Measurements from ENCODE around the gene CLEC14A.

CLEC14A gene

GRCh38 chr14:38210587-38211216 is 45.2 kb downstream of the CLEC14A start:
- DNase-seq (ENCODE audit: insufficient read length) (no peak), FAIRE-seq (no peak)
- TF ChIP-seq TAF1 (IDR thresholded peaks at IDR 0.05; ENCODE audit: borderline replicate concordance, low read depth, low read length) = no peak

DNA sequence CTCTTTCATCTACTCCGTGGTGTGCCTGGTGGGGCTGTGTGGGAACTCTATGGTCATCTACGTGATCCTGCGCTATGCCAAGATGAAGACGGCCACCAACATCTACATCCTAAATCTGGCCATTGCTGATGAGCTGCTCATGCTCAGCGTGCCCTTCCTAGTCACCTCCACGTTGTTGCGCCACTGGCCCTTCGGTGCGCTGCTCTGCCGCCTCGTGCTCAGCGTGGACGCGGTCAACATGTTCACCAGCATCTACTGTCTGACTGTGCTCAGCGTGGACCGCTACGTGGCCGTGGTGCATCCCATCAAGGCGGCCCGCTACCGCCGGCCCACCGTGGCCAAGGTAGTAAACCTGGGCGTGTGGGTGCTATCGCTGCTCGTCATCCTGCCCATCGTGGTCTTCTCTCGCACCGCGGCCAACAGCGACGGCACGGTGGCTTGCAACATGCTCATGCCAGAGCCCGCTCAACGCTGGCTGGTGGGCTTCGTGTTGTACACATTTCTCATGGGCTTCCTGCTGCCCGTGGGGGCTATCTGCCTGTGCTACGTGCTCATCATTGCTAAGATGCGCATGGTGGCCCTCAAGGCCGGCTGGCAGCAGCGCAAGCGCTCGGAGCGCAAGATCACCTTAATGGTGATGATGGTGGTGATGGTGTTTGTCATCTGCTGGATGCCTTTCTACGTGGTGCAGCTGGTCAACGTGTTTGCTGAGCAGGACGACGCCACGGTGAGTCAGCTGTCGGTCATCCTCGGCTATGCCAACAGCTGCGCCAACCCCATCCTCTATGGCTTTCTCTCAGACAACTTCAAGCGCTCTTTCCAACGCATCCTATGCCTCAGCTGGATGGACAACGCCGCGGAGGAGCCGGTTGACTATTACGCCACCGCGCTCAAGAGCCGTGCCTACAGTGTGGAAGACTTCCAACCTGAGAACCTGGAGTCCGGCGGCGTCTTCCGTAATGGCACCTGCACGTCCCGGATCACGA is 46.0 kb downstream of the CLEC14A start:
- no peak for FAIRE-seq
- DNase-seq (ENCODE audit: insufficient read length) = no peak
- TF ChIP-seq TAF1 (IDR thresholded peaks at IDR 0.05; ENCODE audit: borderline replicate concordance, low read depth, low read length) = no peak
- TF ChIP-seq POLR2AphosphoS5 (IDR thresholded peaks at IDR 0.05; ENCODE audit: low read depth, low read length) = no peak
- TF ChIP-seq POLR2A (IDR thresholded peaks at IDR 0.05; ENCODE audit: low read depth, low read length) = no peak

DNA sequence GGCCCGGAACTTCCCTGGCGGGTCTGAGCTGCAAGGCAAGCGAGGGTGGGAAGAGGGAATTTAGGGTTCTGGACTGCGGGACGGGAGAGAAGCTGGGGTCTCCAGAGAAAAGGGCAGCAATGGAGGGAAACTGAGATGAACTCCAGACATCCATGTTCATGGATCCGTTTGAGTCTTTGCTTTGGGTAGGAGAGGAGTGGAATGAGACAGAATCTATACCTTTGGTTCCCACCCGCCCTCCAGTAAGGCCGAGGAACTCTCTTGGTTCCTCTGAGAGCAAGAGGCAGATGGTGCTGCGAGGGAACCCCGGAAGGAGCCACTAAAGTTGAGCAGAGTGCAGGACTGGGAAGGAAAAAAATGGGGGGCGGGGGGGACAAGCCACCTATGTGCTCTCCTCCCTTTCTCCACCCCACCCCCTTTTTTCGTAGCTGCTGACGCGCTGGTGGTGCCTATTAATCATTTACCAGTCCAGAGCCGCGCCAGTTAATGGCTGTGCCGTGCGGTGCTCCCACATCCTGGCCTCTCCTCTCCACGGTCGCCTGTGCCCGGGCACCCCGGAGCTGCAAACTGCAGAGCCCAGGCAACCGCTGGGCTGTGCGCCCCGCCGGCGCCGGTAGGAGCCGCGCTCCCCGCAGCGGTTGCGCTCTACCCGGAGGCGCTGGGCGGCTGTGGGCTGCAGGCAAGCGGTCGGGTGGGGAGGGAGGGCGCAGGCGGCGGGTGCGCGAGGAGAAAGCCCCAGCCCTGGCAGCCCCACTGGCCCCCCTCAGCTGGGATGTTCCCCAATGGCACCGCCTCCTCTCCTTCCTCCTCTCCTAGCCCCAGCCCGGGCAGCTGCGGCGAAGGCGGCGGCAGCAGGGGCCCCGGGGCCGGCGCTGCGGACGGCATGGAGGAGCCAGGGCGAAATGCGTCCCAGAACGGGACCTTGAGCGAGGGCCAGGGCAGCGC is 47.0 kb downstream of the CLEC14A start:
- DNase-seq (ENCODE audit: insufficient read length) (no peak), FAIRE-seq (no peak)

GRCh38 chr14:38207736-38208617 is 47.9 kb downstream of the CLEC14A start, which contains the start of gene SSTR1:
Gene SSTR1, plus strand, starts transcription at chr14:38207904. Its CDS starts 1,486 bp downstream, at chr14:38209390.
- TF ChIP-seq POLR2AphosphoS5 (IDR thresholded peaks at IDR 0.05; ENCODE audit: low read depth, low read length) (no peak), TAF1 (IDR thresholded peaks at IDR 0.05; ENCODE audit: borderline replicate concordance, low read depth, low read length) (no peak), POLR2A (IDR thresholded peaks at IDR 0.05; ENCODE audit: low read depth, low read length) (no peak)
- no peak for DNase-seq (ENCODE audit: insufficient read length)
- no peak for FAIRE-seq

More for the DNA sequence above, 47.0 kb downstream of the CLEC14A start:
- no peak for TF ChIP-seq TAF1 (IDR thresholded peaks at IDR 0.05; ENCODE audit: borderline replicate concordance, low read depth, low read length)
- TF ChIP-seq POLR2A (IDR thresholded peaks at IDR 0.05; ENCODE audit: low read depth, low read length) = no peak
- no peak for TF ChIP-seq POLR2AphosphoS5 (IDR thresholded peaks at IDR 0.05; ENCODE audit: low read depth, low read length)

GRCh38 chr14:38207377-38207735 is 48.5 kb downstream of the CLEC14A start:
- no peak for FAIRE-seq
- TF ChIP-seq TAF1 (IDR thresholded peaks at IDR 0.05; ENCODE audit: borderline replicate concordance, low read depth, low read length) (no peak), POLR2AphosphoS5 (IDR thresholded peaks at IDR 0.05; ENCODE audit: low read depth, low read length) (no peak), POLR2A (IDR thresholded peaks at IDR 0.05; ENCODE audit: low read depth, low read length) (no peak)

GRCh38 chr14:38206689-38207376 is 49.1 kb downstream of the CLEC14A start:
- DNase-seq (ENCODE audit: insufficient read length) (no peak), FAIRE-seq (no peak)
- TF ChIP-seq TAF1 (IDR thresholded peaks at IDR 0.05; ENCODE audit: borderline replicate concordance, low read depth, low read length) = no peak
- no peak for TF ChIP-seq POLR2A (IDR thresholded peaks at IDR 0.05; ENCODE audit: low read depth, low read length)
- TF ChIP-seq POLR2AphosphoS5 (IDR thresholded peaks at IDR 0.05; ENCODE audit: low read depth, low read length) = no peak

More at GRCh38 chr14:38207377-38207735, 48.5 kb downstream of the CLEC14A start:
- no peak for DNase-seq (ENCODE audit: insufficient read length)

GRCh38 chr14:38205949-38206665 is 49.8 kb downstream of the CLEC14A start:
- DNase-seq (ENCODE audit: insufficient read length) (no peak), FAIRE-seq (no peak)
- TF ChIP-seq TAF1 (IDR thresholded peaks at IDR 0.05; ENCODE audit: borderline replicate concordance, low read depth, low read length) (no peak), POLR2AphosphoS5 (IDR thresholded peaks at IDR 0.05; ENCODE audit: low read depth, low read length) (no peak), POLR2A (IDR thresholded peaks at IDR 0.05; ENCODE audit: low read depth, low read length) (no peak)

GRCh38 chr14:38205119-38205813 is 50.6 kb downstream of the CLEC14A start:
- FAIRE-seq (no peak), DNase-seq (ENCODE audit: insufficient read length) (no peak)
- TF ChIP-seq POLR2A (IDR thresholded peaks at IDR 0.05; ENCODE audit: low read depth, low read length) = no peak
- no peak for TF ChIP-seq POLR2AphosphoS5 (IDR thresholded peaks at IDR 0.05; ENCODE audit: low read depth, low read length)
- TF ChIP-seq TAF1 (IDR thresholded peaks at IDR 0.05; ENCODE audit: borderline replicate concordance, low read depth, low read length) = no peak

GRCh38 chr14:38204719-38205115 is 51.2 kb downstream of the CLEC14A start:
- FAIRE-seq (no peak), DNase-seq (ENCODE audit: insufficient read length) (no peak)
- TF ChIP-seq POLR2AphosphoS5 (IDR thresholded peaks at IDR 0.05; ENCODE audit: low read depth, low read length) (no peak), POLR2A (IDR thresholded peaks at IDR 0.05; ENCODE audit: low read depth, low read length) (no peak)

Measured in GM12892 (cell line).